HepG2 (cell line): ENCODE measurements around the gene CTDNEP1. TPM values are rescaled to one million over a fixed set of nuclear protein-coding genes. Genes with fewer than 3 reads are reported as not detected.

Experiments
- ARNT ChIP-seq: fragments of 450-650 bp; IDR thresholded peaks from 2 replicates; pipeline ENCODE4 v1.6.1; 2017
- CAMTA2 ChIP-seq: sonication (generic); formaldehyde crosslinking; IDR thresholded peaks from 2 replicates; pipeline ENCODE4 v1.4.0; 2020; ENCODE audit warnings: mild to moderate bottlenecking, missing genetic modification reagents, borderline replicate concordance
- CENPX ChIP-seq: sonication (generic); formaldehyde crosslinking; IDR thresholded peaks from 2 replicates; pipeline ENCODE4 v1.9.0; 2021; ENCODE audit warnings: mild to moderate bottlenecking, missing genetic modification reagents, moderate library complexity
- IKZF4 ChIP-seq: sonication (generic); formaldehyde crosslinking; IDR thresholded peaks from 2 replicates; pipeline ENCODE4 v1.5.1; 2020; ENCODE audit warnings: borderline replicate concordance, mild to moderate bottlenecking, low read depth, missing genetic modification reagents; ENCODE audit errors: not compliant biosample characterization
- KLF13 ChIP-seq: sonication (generic); formaldehyde crosslinking; IDR thresholded peaks from 2 replicates; pipeline ENCODE4 v1.4.0; 2020; ENCODE audit warnings: mild to moderate bottlenecking, missing genetic modification reagents
- MEIS2 ChIP-seq: sonication (generic); formaldehyde crosslinking; IDR thresholded peaks from 2 replicates; pipeline ENCODE4 v1.9.0; 2021; ENCODE audit warnings: mild to moderate bottlenecking, missing genetic modification reagents
- PAF1 ChIP-seq: IDR thresholded peaks from 2 replicates; pipeline ENCODE4 v1.6.1; 2016; ENCODE audit warnings: missing genetic modification reagents, missing compliant biosample characterization
- PRMT3 ChIP-seq: sonication (generic); formaldehyde crosslinking; IDR thresholded peaks from 2 replicates; pipeline ENCODE4 v1.8.1; 2022; ENCODE audit warnings: low read depth, mild to moderate bottlenecking, moderate library complexity, missing genetic modification reagents, borderline replicate concordance
- PRPF4 ChIP-seq: fragments of 200-400 bp; formaldehyde crosslinking; IDR thresholded peaks from 2 replicates; pipeline ENCODE4 v1.6.1; 2016; ENCODE audit warnings: low read length, low read depth; ENCODE audit not compliant: poor library complexity, severe bottlenecking
- REPIN1 ChIP-seq: sonication (generic); formaldehyde crosslinking; IDR thresholded peaks from 2 replicates; pipeline ENCODE4 v1.8.0; 2022; ENCODE audit warnings: missing genetic modification reagents, low read depth, mild to moderate bottlenecking, borderline replicate concordance
- SRSF4 ChIP-seq: fragments of 200-400 bp; formaldehyde crosslinking; IDR thresholded peaks from one replicate; pipeline ENCODE4 v1.6.1; 2018; ENCODE audit warnings: mild to moderate bottlenecking, low read depth, low read length, moderate library complexity; ENCODE audit not compliant: poor library complexity, severe bottlenecking
- SRY ChIP-seq: sonication (generic); formaldehyde crosslinking; IDR thresholded peaks from 2 replicates; pipeline ENCODE4 v1.8.0; 2022; ENCODE audit warnings: mild to moderate bottlenecking, missing genetic modification reagents
- SSRP1 ChIP-seq: IDR thresholded peaks from 2 replicates; pipeline ENCODE4 v1.6.1; 2016; ENCODE audit warnings: control low read depth
- STAT5B ChIP-seq: sonication (generic); formaldehyde crosslinking; IDR thresholded peaks from 2 replicates; pipeline ENCODE4 v1.4.0; 2020; ENCODE audit warnings: missing genetic modification reagents
- TBX3 ChIP-seq: fragments of 450-650 bp; IDR thresholded peaks from 2 replicates; pipeline ENCODE4 v1.6.1; 2017; ENCODE audit warnings: antibody characterized with exemption, mild to moderate bottlenecking, inconsistent platforms, borderline replicate concordance
- ZC3H13 ChIP-seq: sonication (generic); formaldehyde crosslinking; IDR thresholded peaks from 2 replicates; pipeline ENCODE4 v1.8.1; 2023; ENCODE audit warnings: mild to moderate bottlenecking, missing genetic modification reagents, moderate library complexity
- ZFY ChIP-seq: sonication (generic); formaldehyde crosslinking; IDR thresholded peaks from 2 replicates; pipeline ENCODE4 v1.4.0; 2020; ENCODE audit warnings: missing genetic modification reagents
- ZNF20 ChIP-seq: sonication (generic); formaldehyde crosslinking; IDR thresholded peaks from 2 replicates; pipeline ENCODE4 v1.4.0; 2020; ENCODE audit warnings: mild to moderate bottlenecking, moderate library complexity, missing genetic modification reagents
- ZNF253 ChIP-seq: sonication (generic); formaldehyde crosslinking; IDR thresholded peaks from 2 replicates; pipeline ENCODE4 v1.8.0; 2022; ENCODE audit warnings: mild to moderate bottlenecking, missing genetic modification reagents, borderline replicate concordance
- ZNF282 ChIP-seq: fragments of 450-650 bp; IDR thresholded peaks from 2 replicates; pipeline ENCODE4 v1.6.1; 2018; ENCODE audit not compliant: partially characterized antibody
- ZNF460 ChIP-seq: sonication (generic); formaldehyde crosslinking; IDR thresholded peaks from 2 replicates; pipeline ENCODE4 v1.5.1; 2020; ENCODE audit warnings: missing genetic modification reagents, mild to moderate bottlenecking, borderline replicate concordance
- ZNF564 ChIP-seq: sonication (generic); formaldehyde crosslinking; IDR thresholded peaks from 2 replicates; pipeline ENCODE4 v1.8.1; 2023; ENCODE audit warnings: mild to moderate bottlenecking, missing genetic modification reagents
- polyA plus RNA-seq, 8 experiments: library from polyadenylated mRNA; depleted of rRNA in 3 of 8; stranded (reverse) in 7 of 8; unstranded in 1 of 8; fragments of >200 nt; fragmentation: Illumina TruSeq in 4 of 8; extraction: Trizol in 4 of 8; gene quantifications; 2 replicates each; pipeline versions ENCODE4 v1.2.1 to v1.2.3, GENCODE V29; 2011 to 2016; ENCODE audit warnings: low read depth in 4 of 8, missing spikeins in 1 of 8, mixed read lengths in 1 of 8; ENCODE audit not compliant: insufficient read depth in 1 of 8
- total RNA-seq, 5 experiments: library from RNA; depleted of rRNA; stranded (reverse); fragments of >200 nt; fragmentation: Illumina TruSeq; extraction: Trizol; gene quantifications; 2 replicates each; pipeline ENCODE4 v1.2.3, GENCODE V29; 2016; ENCODE audit warnings: low read depth in 1 of 5
- TF ChIP-seq, protein P1 (sequence below): sonication (generic); formaldehyde crosslinking; IDR thresholded peaks from 2 replicates; pipeline ENCODE4 v1.9.0; 2021; ENCODE audit warnings: missing genetic modification reagents, borderline replicate concordance
- TF ChIP-seq, protein P2 (sequence below): sonication (generic); formaldehyde crosslinking; IDR thresholded peaks from 2 replicates; pipeline ENCODE4 v1.4.0; 2020; ENCODE audit warnings: missing genetic modification reagents
- TF ChIP-seq, protein P3 (sequence below): IDR thresholded peaks from 2 replicates; pipeline ENCODE4 v1.6.1; 2016

The CTDNEP1 gene
- total and polyA plus RNA-seq, 2 of the 13 experiments (the other 11 are each of a cell fraction or from before 2014, with no cell fraction given), result 19.8 to 118 TPM

DNA sequence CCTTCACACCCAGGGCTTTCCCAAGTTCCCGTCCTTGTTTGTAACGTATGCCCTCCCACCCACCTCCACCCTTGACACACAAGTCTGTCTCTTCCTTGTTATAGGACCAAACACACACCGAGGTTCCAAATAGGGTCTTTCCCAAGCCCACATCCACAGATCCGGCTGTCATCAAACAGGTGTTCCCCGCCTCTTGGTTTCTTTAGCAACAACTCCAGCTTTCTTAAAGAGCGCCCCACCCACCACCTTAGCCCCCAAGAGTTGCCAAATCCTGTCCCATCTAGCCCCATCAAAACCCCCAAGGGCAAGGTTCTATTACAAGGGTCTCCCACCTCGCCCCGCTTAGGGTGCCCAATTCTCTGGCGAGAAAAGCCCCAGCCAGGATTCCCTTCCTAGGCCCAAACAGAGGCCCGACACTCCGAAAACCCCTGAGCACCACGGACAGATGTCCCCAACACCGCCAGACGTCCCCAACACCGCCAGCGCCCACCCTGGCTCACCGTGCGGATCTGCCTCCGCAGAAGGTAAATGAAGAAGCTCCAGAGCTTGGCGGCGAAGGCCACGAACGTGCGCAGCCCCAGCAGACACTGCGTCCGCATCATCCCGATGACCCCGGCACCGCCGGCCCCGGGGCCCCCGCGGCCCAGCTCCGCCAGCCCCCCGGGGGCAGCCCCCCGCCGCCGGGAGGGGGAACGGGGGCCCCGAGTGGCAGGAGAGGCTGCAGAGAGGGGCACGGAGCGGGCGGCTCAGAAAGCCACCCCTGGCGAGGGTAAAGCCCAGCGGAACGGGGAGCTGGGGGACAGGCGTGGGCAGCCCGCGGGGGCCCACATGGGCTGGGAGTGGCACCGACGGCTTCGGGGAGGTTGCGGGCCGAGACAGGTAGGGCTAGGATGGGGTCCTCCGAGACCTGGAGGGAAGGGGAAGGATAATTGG lies 573 bp downstream of the CTDNEP1 start (continued):
- TF ChIP-seq ZNF460 (CRISPR knock-in tag) (no peak), KLF13 (no peak), IKZF4 (CRISPR knock-in tag) (no peak), ZFY (CRISPR knock-in tag) (0 out of 2 replicates have a peak, but pooled peaks have one; percentile 12), ZNF253 (CRISPR knock-in tag) (0 out of 2 replicates have a peak, but pooled peaks have one; percentile 38), ZNF20 (CRISPR knock-in tag) (no peak), CAMTA2 (CRISPR knock-in tag) (no peak), PAF1 (CRISPR knock-in tag) (no peak), REPIN1 (no peak), SRY (CRISPR knock-in tag) (0 out of 2 replicates have a peak, but pooled peaks have one; percentile 54), PRMT3 (CRISPR knock-in tag) (no peak), PRPF4 (peak; percentile 47), SSRP1 (no peak), ZNF564 (CRISPR knock-in tag) (0 out of 2 replicates have a peak, but pooled peaks have one; percentile 16), ZC3H13 (CRISPR knock-in tag) (0 out of 2 replicates have a peak, but pooled peaks have one; percentile 51), STAT5B (CRISPR knock-in tag) (no peak), MEIS2 (peak; percentile 33; the same call in 1 of the 2 replicates), ARNT (no peak), TBX3 (no peak), CENPX (CRISPR knock-in tag) (no peak), SRSF4 (no peak), ZNF282 (no peak)
- TF ChIP-seq, protein P1, sequence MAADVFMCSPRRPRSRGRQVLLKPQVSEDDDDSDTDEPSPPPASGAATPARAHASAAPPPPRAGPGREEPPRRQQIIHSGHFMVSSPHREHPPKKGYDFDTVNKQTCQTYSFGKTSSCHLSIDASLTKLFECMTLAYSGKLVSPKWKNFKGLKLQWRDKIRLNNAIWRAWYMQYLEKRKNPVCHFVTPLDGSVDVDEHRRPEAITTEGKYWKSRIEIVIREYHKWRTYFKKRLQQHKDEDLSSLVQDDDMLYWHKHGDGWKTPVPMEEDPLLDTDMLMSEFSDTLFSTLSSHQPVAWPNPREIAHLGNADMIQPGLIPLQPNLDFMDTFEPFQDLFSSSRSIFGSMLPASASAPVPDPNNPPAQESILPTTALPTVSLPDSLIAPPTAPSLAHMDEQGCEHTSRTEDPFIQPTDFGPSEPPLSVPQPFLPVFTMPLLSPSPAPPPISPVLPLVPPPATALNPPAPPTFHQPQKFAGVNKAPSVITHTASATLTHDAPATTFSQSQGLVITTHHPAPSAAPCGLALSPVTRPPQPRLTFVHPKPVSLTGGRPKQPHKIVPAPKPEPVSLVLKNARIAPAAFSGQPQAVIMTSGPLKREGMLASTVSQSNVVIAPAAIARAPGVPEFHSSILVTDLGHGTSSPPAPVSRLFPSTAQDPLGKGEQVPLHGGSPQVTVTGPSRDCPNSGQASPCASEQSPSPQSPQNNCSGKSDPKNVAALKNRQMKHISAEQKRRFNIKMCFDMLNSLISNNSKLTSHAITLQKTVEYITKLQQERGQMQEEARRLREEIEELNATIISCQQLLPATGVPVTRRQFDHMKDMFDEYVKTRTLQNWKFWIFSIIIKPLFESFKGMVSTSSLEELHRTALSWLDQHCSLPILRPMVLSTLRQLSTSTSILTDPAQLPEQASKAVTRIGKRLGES, result no peak
- TF ChIP-seq, protein P2, sequence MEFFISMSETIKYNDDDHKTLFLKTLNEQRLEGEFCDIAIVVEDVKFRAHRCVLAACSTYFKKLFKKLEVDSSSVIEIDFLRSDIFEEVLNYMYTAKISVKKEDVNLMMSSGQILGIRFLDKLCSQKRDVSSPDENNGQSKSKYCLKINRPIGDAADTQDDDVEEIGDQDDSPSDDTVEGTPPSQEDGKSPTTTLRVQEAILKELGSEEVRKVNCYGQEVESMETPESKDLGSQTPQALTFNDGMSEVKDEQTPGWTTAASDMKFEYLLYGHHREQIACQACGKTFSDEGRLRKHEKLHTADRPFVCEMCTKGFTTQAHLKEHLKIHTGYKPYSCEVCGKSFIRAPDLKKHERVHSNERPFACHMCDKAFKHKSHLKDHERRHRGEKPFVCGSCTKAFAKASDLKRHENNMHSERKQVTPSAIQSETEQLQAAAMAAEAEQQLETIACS (CRISPR knock-in tag), result no peak
- TF ChIP-seq, protein P3, sequence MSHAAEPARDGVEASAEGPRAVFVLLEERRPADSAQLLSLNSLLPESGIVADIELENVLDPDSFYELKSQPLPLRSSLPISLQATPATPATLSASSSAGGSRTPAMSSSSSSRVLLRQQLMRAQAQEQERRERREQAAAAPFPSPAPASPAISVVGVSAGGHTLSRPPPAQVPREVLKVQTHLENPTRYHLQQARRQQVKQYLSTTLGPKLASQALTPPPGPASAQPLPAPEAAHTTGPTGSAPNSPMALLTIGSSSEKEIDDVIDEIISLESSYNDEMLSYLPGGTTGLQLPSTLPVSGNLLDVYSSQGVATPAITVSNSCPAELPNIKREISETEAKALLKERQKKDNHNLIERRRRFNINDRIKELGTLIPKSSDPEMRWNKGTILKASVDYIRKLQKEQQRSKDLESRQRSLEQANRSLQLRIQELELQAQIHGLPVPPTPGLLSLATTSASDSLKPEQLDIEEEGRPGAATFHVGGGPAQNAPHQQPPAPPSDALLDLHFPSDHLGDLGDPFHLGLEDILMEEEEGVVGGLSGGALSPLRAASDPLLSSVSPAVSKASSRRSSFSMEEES (CRISPR knock-in tag), result no peak
